ENCODE results near the gene BID.

The BID gene

DNA sequence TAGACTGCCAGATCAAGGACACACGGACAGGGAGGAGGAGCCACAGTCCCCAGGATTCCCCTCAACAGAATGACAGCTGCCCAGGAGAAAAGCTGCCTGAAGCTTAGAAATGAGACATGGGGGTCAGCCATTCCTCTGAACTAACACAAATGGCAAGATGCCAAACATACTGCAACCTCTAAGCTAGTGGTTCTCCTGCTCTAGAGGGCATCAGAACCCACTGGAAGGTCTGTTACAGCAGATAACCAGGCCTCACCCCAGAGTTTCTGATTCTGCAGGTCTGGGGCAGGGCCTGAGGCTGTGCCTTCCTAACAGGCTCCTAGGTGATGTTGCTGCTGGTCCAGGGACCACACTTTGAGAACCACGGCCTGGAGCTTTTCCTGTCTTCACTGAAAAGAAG is 28.6 kb upstream of the BID start:
- DNase-seq: no peak

GRCh38 chr22:17802411-17802810 is 28.1 kb upstream of the BID start:
- no peak for DNase-seq

- no peak for DNase-seq
These were observed 23.7 kb upstream of the BID start for GRCh38 chr22:17797721-17798559.

GRCh38 chr22:17796695-17797094 is 22.4 kb upstream of the BID start:
- no peak for DNase-seq

GRCh38 chr22:17795661-17796548 is 21.6 kb upstream of the BID start:
- no peak for DNase-seq

DNA sequence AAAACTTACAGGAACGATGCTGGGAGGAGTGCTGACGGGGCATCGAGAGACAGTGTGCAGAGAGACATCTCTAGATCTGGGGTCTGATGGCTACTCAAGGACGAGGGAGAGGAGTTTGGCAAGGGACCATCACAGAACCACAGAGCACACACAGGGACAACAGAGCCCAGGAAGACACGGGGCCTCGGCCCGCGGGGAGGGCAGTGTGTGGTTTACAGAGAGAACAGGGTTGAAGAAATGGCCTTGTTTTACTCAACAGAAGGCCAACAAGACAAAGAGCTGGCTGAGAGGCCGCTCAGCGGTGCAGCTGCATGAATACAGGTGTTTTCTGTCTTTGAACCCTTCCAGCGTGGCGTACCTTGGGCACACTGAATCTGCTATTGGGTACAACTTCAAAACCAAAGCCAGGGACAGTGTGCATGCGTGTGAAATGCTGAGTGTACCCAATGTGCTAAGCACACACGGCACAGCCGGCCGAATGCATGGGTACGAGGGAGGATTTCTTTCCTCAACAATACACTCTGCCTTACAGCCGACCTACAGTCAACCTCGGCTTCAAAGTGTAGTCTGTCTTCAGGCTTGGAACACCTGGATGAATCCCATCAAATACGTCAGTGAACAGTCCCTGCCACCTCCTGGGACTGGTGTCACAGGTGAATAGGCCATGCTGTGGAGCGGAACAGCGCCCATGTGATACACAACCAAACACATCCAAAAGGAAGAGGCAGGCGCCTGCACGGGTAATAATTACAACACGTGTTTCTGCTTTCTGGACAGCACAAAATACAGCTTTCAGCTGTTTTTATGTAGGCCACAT is 20.7 kb upstream of the BID start:
- DNase-seq: no peak

DNA sequence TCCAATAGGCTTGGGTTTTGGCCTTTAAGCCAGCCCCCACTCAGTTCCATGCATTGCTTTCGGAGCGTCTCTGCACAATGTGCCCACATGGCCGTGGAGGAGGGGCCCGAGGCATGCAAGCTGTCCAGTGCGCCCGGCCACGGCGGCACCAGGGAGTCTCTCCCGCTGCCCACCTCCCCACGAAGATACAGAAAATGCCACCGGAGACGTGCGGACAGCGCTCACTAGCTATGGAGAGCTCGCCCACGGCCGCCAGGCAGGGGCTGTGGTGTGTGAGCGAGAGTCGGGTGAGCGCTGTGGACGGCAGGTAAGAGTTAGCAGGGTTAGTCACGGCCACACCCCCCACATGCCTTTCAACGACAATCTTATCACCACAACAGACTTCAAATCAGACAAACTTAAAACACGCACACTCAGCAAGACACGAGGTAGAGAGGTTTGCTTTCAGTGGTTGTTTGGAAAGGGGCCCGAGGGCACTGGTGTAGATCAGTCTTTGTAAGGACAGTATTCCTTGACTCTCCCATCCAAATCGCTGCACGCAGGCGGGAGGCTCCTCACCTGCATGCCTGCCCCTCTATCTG is 18.7 kb upstream of the BID start:
- DNase-seq: no peak

DNA sequence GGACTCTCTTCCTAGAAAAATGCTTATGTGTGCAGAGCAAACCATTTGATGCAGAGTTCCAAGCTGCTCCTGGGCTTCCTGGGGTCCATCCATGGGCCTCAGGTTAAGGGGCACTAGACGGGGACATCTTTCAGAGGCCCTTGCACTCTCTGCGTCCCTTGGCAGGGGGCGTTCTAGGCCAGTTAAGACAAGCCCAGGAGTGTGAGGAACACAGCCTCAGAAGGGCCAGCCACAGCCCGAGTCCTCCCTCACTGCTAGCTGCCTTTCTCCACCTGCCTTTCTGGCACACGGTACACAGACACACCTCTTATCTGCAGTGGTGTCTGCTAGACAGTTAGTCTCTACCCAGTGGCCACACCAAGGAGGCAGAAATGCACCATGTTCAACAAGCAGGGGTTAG is 18.0 kb upstream of the BID start:
- no peak for DNase-seq

DNA sequence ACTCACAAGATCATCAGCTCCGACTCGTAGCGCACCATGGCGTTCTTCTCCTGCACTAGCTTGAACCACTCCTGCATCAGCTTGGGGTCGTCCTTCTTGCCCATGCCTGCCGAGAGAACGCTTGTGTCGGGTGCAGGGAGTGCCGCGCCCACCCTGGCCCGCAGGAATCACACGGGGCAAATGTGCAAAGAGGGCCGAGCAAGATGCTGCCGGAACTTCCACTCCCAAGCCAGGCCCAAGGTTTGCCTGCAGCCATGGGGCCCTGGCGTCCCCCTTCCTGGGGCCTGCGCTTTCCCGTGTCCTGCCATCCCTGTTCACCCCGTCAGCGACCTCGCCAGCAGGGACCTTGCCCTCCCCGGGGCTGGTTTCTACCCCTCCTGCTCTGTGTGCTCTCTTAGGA is 16.9 kb upstream of the BID start:
- no peak for DNase-seq

DNA sequence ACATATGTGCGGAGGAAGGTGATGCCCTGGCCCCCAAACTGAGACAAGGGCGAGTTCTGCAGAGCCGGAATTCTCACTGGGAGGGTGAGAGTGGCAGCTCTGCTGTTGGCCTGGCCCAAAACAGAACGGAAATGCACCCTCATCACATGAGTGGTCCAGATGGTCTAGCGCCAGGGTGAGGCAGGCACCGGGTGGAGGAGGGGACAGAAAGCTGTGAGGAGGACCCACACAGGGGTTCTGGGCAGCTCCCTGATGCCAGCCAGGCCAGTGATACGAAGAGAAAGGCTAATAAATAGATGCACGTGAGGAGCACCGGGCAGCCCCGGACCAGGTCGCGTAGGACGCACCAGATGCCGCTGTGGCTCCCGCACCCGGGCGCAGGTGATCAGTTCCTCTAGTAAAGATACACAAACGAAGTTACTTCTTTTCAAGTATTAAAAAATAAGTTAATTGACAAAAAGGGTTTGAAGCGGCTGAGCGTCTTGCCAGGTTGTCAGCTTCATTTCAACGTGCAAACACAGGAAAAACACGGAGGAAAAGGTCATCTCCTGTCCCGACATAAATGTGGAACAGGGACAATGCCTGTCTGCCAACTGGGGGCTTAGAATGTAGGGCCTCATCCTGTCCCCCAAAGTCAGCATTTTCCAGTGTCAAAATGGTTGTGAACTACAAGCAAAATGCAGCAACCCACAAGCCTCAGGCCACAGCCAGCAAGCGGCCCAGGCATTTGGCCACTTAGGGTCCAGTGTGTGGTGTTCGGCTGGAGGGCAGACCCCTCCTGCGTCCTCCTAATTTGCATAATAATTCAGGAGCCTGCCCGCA is 15.3 kb upstream of the BID start:
- peak; percentile 42 to 50 for DNase-seq

GRCh38 chr22:17788528-17789378 is 14.5 kb upstream of the BID start:
- peak in 1 of 2 experiments; percentile 38 for DNase-seq

DNA sequence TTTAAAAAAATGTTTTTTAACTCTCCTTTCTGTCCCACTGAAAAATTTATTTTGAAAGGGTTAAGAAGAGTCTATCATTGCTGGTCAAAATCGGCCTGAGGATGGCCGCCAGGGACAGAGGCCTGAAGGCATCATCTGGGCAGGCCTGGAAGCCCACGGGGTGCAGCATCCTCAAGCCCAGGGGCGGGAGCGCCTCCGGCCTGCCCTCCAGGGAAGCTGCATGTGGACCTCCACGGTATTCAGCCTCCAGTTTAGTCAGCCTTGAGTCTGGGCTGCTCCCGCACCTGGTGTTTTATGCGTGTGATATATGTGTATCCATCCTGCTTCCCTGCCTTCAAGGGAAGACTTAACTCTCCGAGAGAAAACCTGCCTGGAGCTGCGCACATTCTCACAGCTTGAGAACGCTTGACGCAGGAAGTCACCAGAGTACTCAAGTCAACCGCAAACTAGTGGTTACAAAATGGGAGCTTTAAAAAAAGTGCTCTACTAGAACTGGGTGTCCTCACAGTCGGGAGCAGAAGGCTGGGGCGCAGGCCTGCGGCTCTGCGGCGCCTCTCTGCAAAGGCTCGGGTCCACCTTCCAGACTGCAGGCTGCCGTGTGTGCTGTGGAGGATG is 13.6 kb upstream of the BID start:
- no peak for DNase-seq

- DNase-seq: no peak
These were observed 13.0 kb upstream of the BID start for GRCh38 chr22:17787241-17787640.

DNA sequence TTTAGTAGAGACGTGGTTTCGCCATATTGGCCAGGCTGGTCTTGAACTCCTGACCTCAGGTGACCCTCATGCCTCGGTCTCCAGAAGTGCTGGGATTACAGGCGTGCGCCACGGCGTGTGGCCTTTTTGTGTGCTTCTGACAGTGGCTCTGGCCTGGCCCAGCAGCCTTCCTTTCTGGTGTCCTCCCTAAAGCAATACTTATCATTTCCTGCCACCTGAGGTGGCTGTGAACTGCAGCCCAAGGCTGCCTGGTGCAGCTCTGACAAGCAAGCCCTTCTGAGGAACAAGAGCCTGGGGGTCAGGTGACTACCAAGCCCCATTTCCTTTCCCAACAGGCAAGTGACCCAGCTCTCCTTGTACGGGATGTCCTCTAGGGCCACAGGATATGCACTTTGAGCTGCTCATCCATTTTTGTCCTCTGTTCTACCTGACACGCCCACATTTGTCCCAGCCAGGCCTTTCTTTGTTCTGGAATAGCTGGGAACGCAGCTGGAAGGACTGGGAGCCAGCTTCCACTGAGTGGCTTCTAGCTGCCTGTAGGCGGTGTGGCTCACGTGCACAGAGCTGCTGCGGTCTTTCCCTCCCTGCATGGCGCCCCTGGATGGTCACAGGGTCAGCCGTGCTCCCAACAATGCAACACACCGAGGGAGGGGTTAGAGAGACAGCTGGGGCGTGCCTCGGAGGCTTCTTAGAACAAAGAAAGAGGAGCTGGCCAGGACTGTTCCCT is 12.3 kb upstream of the BID start:
- no peak for DNase-seq

- DNase-seq: no peak
These were observed 11.2 kb upstream of the BID start for GRCh38 chr22:17785185-17786184.

DNA sequence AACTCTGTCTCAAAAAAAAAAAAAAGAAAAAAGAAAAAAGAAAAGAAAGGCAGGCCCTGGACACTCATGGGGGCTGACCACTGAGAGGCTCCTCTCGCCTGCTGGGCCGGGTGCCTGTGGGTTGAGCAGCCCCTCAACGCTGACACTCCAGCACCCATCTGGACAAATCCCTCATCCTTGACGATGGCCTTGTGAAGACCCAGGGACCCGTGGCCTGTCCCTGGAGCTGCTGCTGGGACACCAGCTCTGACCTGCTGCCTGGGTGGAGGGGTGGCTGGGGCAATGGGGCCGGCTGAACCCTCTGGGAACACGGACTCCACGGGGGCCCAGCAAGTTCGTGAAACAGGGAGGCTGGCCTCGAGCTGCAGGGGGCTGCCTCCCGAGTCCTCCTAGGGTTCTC is 10.5 kb upstream of the BID start:
- no peak for DNase-seq

DNA sequence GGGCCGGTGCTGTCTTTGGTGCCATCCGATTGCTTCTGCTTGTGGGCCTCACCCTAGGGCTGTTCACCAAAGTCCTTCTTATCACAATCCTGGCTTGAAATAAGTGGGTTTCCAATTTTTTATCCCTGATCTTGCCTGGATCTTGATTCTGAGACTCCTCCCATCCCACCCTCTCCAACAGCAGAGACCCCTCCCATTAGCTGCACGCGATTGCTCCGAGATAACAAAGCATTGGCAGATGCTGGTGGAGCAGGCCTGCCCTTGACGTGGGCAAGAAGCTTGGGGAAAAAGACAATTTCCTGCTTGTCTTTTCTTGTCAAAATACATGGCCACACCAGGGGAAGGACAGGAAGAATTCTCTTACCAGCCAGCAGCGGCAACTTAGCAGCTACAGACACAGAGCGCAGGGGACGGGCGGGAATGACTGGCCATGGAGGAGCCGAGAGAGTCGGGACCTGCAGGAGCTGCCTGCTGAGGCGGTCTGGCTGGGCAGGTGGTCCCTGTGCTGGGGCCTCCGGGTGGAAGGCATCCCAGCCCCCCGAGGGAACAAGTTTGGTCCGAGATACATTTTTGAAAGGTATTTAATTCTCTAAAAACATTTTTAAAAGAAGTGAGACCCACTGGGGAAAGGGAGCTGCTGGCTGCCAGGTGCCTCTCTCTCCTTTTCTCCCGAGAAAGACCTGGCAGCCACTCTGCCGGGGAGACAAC is 9.7 kb upstream of the BID start:
- DNase-seq: no peak

DNA sequence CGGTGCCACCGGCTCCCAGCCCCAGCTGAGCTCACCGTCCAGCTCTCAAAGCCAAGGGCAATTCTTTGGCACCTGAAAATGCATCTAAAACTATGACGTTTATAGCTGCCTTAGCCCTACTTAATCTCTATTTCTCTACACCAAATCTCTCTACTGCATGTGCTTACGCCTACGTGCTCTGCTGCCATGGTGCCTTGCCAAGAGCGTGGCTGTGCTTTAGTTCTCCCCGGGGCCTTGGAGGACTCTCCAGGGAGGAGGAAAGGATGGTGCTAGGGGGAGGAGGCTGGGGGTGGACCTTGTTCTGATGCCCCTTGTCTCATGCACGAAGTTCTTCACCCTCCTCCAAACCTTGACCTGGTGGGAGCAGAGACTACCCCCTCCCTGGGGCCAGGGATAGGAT is 9.0 kb upstream of the BID start:
- no peak for DNase-seq

All from cerebellar nuclear complex (tissue), 1 donor.